Nephron progenitor cell (in vitro differentiated cells): ENCODE data around the gene COL5A2.

ENCODE experiments used
- DNase-seq: peaks from one replicate; pipeline ENCODE4 v3.0.0; 2021
- H3K27ac Mint-ChIP-seq: 2 replicates; pipeline ENCODE4 v1.8.0; 2021; ENCODE audit warnings: mild to moderate bottlenecking, moderate library complexity, mixed read lengths
- H3K27me3 Mint-ChIP-seq: 2 replicates; pipeline ENCODE4 v1.8.0; 2021; ENCODE audit warnings: mild to moderate bottlenecking, low read depth, mixed read lengths; ENCODE audit not compliant: poor library complexity
- H3K36me3 Mint-ChIP-seq: 2 replicates; pipeline ENCODE4 v1.8.0; 2021; ENCODE audit warnings: low read depth, mixed read lengths
- H3K4me1 Mint-ChIP-seq: 2 replicates; pipeline ENCODE4 v1.8.0; 2021; ENCODE audit warnings: mixed read lengths
- H3K4me3 Mint-ChIP-seq: 2 replicates; pipeline ENCODE4 v1.8.0; 2021; ENCODE audit warnings: mild to moderate bottlenecking, moderate library complexity, mixed read lengths
- H3K9me3 Mint-ChIP-seq: 2 replicates; pipeline ENCODE4 v1.8.0; 2021; ENCODE audit warnings: mild to moderate bottlenecking, moderate library complexity, mixed read lengths
- CTCF ChIP-seq: fragments of 200-600 bp; sonication (generic); IDR thresholded peaks from 2 replicates; pipeline ENCODE4 v1.5.0; 2021; ENCODE audit warnings: antibody characterized with exemption

The COL5A2 gene

GRCh38 chr2:189010536-189010935 lies 169.0 kb downstream of the COL5A2 start:
- Mint-ChIP-seq H3K27me3 (no peaks in the 10 kb centered on the region), H3K36me3 (peaks cover 18% of the 10 kb centered on the region), H3K9me3 (no peaks in the 10 kb centered on the region), H3K4me1 (no peaks in the 10 kb centered on the region), H3K27ac (no peak overlapping the region), H3K4me3 (no peak overlapping the region)
- TF ChIP-seq CTCF = no peak
- no peak for DNase-seq

- H3K27ac Mint-ChIP-seq = no peak overlapping the region
- no peak for DNase-seq
- peaks cover 21% of the 10 kb centered on the region for H3K36me3 Mint-ChIP-seq
- no peaks in the 10 kb centered on the region for H3K27me3 Mint-ChIP-seq
- no peaks in the 10 kb centered on the region for H3K9me3 Mint-ChIP-seq
- H3K4me3 Mint-ChIP-seq = no peak overlapping the region
- no peaks in the 10 kb centered on the region for H3K4me1 Mint-ChIP-seq
- TF ChIP-seq CTCF = no peak
Observed at GRCh38 chr2:189008555-189009262, 170.9 kb downstream of the COL5A2 start.

- no peak for TF ChIP-seq CTCF
- Mint-ChIP-seq H3K27me3 (no peaks in the 10 kb centered on the region), H3K27ac (no peak overlapping the region), H3K36me3 (peaks cover 10% of the 10 kb centered on the region), H3K4me3 (no peak overlapping the region), H3K9me3 (no peaks in the 10 kb centered on the region), H3K4me1 (no peaks in the 10 kb centered on the region)
- no peak for DNase-seq
Observed at GRCh38 chr2:189002079-189002478, 177.5 kb downstream of the COL5A2 start.

- Mint-ChIP-seq H3K4me1 (no peaks in the 10 kb centered on the region), H3K27ac (no peak overlapping the region)
Observed at GRCh38 chr2:189000221-189000620, 179.3 kb downstream of the COL5A2 start.

GRCh38 chr2:188997263-188997662 lies 182.3 kb downstream of the COL5A2 start:
- Mint-ChIP-seq H3K36me3 (peaks cover 28% of the 10 kb centered on the region), H3K4me1 (no peaks in the 10 kb centered on the region), H3K27ac (peak overlapping the region; percentile 73), H3K27me3 (no peaks in the 10 kb centered on the region), H3K9me3 (no peaks in the 10 kb centered on the region), H3K4me3 (no peak overlapping the region)
- TF ChIP-seq CTCF = no peak
- no peak for DNase-seq

More at GRCh38 chr2:189000221-189000620, 179.3 kb downstream of the COL5A2 start:
- peaks cover 8% of the 10 kb centered on the region for H3K36me3 Mint-ChIP-seq
- TF ChIP-seq CTCF = no peak
- H3K9me3 Mint-ChIP-seq = no peaks in the 10 kb centered on the region
- H3K4me3 Mint-ChIP-seq = no peak overlapping the region
- no peak for DNase-seq
- no peaks in the 10 kb centered on the region for H3K27me3 Mint-ChIP-seq

GRCh38 chr2:188993247-188993646 lies 186.3 kb downstream of the COL5A2 start:
- Mint-ChIP-seq H3K4me1 (no peaks in the 10 kb centered on the region), H3K9me3 (no peaks in the 10 kb centered on the region), H3K4me3 (no peak overlapping the region), H3K27ac (no peak overlapping the region), H3K27me3 (no peaks in the 10 kb centered on the region), H3K36me3 (peaks cover 37% of the 10 kb centered on the region)
- TF ChIP-seq CTCF = no peak
- DNase-seq = no peak
